Testis (tissue), 2 donors: ENCODE data around the gene PRKCZ.

Experiments
- POLR2A ChIP-seq: fragments of 450-650 bp; IDR thresholded peaks from one replicate; pipeline ENCODE4 v1.6.1; 2017; ENCODE audit warnings: antibody characterized with exemption, mild to moderate bottlenecking, moderate library complexity
- TF ChIP-seq, protein P1 (sequence below), 3 experiments: fragments of 450-650 bp in 2 of 3; fragments of 200-600 bp in 1 of 3; sonication (generic) in 1 of 3; IDR thresholded peaks; one replicate each; pipeline ENCODE4 v1.5.1; 2016 to 2019; ENCODE audit warnings: antibody characterized with exemption in 3 of 3, mild to moderate bottlenecking in 2 of 3, moderate library complexity in 1 of 3

- no peak for TF ChIP-seq POLR2A
- TF ChIP-seq, protein P1, sequence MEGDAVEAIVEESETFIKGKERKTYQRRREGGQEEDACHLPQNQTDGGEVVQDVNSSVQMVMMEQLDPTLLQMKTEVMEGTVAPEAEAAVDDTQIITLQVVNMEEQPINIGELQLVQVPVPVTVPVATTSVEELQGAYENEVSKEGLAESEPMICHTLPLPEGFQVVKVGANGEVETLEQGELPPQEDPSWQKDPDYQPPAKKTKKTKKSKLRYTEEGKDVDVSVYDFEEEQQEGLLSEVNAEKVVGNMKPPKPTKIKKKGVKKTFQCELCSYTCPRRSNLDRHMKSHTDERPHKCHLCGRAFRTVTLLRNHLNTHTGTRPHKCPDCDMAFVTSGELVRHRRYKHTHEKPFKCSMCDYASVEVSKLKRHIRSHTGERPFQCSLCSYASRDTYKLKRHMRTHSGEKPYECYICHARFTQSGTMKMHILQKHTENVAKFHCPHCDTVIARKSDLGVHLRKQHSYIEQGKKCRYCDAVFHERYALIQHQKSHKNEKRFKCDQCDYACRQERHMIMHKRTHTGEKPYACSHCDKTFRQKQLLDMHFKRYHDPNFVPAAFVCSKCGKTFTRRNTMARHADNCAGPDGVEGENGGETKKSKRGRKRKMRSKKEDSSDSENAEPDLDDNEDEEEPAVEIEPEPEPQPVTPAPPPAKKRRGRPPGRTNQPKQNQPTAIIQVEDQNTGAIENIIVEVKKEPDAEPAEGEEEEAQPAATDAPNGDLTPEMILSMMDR (IDR thresholded peaks at IDR 0.05) = no peak
These were observed 160.6 kb downstream of the PRKCZ start for GRCh38 chr1:2210786-2211185.
